ENCODE measurements around the gene PTPN9.
"Not testable (repeated sequence)": the region's sequence is repeated elsewhere in the genome, so short reads cannot be mapped to it uniquely, and the experiment has no call there.

Gene PTPN9

DNA sequence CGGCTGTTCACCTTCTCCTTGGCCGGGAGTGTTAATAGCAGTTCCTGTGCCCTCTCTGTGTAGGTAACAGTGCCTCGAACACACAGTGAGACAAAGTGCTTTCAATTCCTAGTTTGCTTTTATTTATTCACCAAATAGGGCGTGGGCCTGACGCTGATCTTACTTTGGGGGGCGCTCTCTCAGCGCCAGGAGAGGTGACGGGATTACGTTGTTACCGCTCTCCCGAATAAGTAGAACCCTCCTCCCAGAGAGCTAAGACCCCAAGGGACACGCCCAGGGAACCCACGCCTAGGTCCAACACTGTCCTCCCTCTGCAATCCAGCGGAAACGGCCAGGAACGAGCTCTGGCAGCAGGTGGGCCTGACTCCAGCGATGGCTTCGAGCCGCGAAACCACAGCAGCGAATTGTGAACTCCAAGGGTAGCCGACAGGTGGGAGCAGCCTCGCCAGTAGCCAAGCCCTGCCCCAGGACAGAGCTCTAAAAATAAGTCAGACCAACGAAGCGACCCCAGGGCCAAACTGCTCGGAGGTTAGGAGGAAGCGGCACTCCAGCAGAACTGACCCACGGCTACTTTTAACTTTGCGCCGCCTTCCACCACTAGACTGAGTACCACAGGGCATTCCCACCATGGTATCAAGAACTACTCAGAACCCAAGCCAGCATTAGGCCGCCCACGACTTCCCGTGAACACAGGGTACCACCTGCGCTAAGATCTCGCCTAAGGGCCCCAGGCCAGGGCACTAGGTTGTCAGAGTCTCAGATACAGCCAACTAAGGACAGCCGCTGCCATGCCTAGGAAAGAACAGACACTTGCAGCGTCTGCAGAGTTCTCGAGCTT lies 126.0 kb downstream of the PTPN9 start:
- DNase-seq = peak; percentile 40

DNA sequence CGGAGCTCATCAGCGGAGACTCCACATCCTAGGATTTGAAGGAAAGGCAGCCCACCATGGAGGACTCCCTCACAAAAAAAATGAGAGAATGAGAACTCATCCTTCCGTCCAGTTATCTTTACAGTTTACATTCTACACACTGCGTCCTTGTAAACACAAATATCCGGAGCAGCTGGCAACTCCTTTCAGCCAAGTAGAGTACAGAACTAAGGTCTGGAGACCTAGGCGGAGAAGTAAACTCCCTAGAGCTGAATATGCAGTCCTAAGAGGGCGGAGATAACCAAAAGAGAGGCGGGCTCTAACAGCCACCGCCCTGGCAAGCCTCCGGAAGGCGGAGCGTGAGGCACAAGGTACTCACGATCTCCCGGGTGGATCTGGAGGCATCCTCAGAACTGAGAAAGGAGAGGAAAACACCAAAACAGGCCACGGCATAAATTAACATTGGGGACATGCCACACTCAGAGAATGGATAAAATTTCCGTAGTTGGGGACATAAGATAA lies 126.7 kb downstream of the PTPN9 start:
- DNase-seq = peak; percentile 84

- peak; percentile 100 for DNase-seq
Measured at GRCh38 chr15:75451674-75452363, 127.3 kb downstream of the PTPN9 start, which contains the start of gene SIN3A. TSS of gene SIN3A (minus strand) at chr15:75451690. CDS start at chr15:75430375, 21,315 bp downstream.

GRCh38 chr15:75451202-75451673 lies 127.9 kb downstream of the PTPN9 start:
- no peak for DNase-seq

DNA sequence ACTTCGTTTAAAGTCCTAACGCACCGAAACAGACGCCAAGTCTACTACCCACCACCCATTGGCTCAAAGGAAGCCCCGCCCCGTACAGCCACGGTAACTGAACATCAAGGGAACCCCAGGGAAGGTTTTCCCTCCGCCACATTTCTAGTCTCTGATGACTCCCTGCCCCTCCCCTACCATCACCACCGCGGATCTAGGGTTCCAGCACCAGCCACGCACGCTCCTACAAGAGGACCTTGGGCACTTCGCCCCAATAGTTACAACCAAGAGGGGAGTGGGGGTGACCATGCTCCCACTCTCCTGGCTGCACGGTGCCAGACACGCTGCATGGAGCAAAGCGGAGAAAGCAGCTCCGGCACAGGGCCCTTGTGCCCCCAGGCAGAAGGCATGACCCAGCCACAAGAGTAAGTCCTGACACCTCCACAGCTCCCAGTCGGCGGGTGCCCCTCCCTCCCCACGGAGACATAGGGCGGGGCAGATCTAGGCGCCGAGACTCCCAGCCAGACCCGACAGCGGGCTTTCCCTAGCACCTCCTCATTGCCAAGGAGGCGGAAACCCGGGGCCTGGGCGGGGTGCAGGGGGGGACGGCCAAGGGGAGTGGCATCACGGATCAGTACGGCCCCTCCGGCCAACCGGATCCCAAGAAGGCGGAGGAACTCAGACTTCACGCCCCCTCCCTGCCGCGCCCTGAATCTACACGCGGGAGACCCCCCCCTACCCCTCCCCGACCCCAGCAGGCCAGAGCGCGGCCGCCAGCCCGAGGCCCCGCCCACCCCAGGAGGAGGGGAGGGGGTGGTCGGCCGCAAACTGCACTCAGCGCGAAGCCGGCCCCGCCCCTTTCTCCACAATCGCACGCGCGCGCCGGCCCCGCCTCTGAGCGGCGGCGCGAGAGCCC lies 128.6 kb downstream of the PTPN9 start:
- peak; percentile 97 for DNase-seq

- DNase-seq = no peak
Measured at GRCh38 chr15:75449585-75450306, 129.4 kb downstream of the PTPN9 start.

- DNase-seq = not testable (repeated sequence)
Measured at GRCh38 chr15:75448171-75448570, 130.9 kb downstream of the PTPN9 start.

GRCh38 chr15:75446151-75446550 lies 133.0 kb downstream of the PTPN9 start:
- peak; percentile 14 for DNase-seq

DNA sequence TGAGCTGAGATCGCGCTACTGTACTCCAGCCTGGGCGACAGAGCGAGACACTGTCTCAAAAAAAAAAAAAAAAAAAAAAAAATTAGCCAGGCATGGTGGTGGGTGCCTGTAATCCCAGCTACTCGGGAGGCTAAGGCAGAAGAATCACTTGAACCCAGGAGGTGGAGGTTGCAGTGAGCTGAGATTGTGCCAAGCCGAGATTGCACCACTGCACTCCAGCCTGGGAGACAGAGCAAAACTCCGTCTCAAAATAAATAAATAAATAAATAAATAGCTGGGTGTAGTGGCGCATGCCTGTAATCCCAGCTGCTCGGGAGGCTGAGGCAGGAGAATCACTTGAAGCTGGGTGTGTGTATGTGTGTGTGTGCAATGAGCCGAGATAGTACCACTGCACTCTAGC lies 133.8 kb downstream of the PTPN9 start:
- DNase-seq = not testable (repeated sequence)

- DNase-seq = not testable (repeated sequence)
Measured at GRCh38 chr15:75443972-75444453, 135.1 kb downstream of the PTPN9 start.

GRCh38 chr15:75437721-75438120 lies 141.4 kb downstream of the PTPN9 start:
- no peak for DNase-seq

DNA sequence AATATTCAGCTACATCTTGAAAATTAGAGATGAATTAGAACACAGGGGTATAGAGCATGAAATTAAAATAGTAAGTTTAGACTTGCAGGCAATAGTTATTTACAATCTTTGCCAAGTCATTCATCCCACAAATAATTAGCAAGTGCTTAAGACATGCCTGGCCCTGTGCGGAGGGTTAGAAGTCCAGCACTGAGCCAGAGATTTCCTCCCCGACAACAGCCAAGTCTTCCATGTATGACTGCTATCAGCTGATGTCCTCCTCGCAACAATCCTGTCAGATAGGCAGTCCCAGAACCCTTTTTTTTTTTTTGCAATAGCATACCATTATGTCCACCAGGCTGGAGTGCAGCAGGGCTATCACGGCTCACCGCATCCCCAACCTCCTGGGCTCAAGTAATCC lies 142.2 kb downstream of the PTPN9 start:
- no peak for DNase-seq

- no peak for DNase-seq
Measured at GRCh38 chr15:75431682-75432081, 147.4 kb downstream of the PTPN9 start.

DNA sequence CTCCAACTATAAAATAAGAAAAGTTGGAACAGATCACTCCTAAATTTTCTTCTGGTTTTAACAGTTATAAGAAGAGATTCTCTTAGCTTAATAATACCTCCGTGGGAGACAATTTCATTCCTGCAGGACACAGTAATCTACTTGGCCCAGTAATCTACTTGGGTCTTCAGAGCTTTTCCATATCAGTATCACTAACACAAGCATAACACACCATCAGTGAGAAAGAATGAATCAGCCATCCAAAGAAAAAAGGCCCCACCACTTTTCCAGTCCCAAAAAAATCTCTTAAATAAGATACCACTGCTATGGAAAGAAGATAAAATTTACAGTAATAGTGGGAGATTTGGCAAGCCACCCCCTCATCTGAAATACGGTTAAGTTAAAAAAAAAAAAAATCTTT lies 147.8 kb downstream of the PTPN9 start:
- no peak for DNase-seq

GRCh38 chr15:75430259-75430658 lies 148.9 kb downstream of the PTPN9 start:
- no peak for DNase-seq

DNA sequence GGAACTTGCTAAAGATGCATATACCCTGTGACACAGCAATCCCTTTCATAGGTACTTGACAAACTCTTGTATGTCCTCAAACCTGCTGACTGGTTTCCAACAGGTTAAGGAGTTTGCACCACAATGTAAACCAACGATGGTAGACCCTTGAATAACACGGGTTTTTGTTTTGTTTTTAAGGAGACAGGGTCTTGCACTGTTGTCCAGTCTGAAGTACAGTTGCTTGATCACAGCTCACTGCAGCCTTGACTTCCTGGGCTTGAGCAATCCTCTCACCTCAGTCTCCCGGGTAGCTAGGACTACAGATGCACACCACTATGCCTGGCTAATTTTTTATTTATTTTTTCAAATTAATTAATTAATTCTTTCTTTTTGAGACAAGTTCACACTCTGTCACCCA lies 151.0 kb downstream of the PTPN9 start:
- DNase-seq = no peak

DNA sequence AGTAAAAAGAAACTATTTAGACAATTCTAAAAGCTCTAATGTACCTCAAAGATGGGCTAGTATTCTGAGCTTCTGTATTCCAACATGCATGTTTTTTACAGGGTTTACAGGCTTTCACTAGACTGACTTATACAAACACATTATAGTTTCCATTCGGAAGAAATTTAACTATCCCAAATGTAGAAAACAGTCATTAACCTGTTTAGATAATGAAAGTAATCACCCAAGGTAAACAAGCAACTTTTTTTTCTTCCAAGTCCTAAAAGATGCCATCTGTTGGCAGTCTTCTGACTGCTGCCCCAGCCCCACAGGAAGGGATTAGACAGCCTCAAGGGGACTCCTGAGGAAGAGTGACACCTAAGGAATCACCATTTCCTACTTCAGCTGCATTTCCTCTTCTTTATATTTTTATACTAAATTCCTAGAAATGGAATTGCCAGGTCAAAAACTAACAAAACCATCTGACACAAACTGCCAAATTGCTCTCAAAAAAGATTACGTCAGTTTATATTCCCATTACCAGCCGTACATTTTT lies 153.1 kb downstream of the PTPN9 start:
- DNase-seq = no peak

DNA sequence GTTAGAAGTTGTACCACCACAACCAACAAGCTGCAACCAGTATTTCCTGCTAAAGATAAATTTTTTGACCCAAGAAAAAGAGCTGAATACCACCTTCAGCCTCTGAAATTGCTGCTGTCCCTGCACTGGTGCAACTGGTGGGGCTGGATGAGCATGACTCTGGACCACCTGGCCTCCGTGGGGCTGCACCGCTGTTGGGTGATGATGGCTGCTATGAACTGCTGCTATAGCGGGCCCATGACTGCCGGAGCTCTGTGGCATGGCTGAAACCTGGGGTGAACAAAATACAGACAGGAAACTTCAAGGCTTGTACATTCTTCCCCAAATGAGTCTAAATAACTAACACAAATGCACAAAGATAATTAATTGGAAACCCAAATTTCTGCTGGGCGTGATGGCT lies 156.6 kb downstream of the PTPN9 start:
- no peak for DNase-seq

DNA sequence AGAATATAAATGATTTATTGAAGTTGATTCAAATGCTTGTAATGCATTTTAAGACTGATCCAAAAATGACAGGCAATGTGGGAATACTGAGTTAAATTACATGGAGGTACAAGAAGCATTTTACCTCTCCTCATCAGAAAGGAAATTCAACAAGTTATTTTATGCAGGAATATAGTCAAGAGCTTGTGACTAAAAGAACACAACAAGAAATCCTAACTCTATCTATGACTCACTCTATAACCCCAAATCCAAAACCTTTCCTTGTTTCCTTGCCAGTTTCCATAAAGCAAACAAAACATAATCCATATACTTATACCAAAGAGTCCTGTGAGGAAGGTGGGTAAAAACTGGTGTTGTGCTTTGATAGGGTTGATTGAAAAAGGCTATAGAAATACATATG lies 158.4 kb downstream of the PTPN9 start:
- no peak for DNase-seq

DNA sequence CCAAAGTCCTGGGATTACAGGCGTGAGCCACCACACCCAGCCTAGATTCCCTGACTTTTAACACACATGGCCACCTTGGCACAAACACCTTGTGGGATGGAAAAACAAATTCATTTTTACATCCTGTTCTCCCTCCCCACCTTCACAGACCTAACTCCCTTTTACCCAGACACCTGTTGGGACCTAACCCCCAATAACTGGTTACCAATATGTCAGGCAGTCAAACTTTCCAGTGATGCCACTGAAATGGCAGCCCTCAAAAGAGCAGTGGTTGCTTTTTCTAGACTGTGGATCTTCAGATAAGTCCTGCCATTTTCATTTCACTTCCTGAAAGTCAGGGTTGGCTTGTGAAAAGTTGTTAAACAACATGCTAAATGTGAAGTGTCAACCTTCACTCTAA lies 162.5 kb downstream of the PTPN9 start:
- no peak for DNase-seq
